Calu3 (cell line): ENCODE measurements around the gene FRMD7. TPM values are rescaled to one million over a fixed set of nuclear protein-coding genes. Genes with fewer than 3 reads are reported as not detected.
"Not testable (repeated sequence)": the region's sequence is repeated elsewhere in the genome, so short reads cannot be mapped to it uniquely, and the experiment has no call there.

Experiments
- BruUV-seq: library from RNA; stranded (reverse); fragments of 400-500 nt; replicated peaks from 2 replicates; lab custom pipeline; 2021; lab: Mats Ljungman, UMichigan
- CTCF ChIA-PET: fragments of 300-600 bp; sonication (Branson Sonifier 250); formaldehyde crosslinking; loops from one replicate; lab custom pipeline; 2022; ENCODE audit warnings: antibody characterized with exemption; lab: Charles Lee
- DNase-seq: peaks from one replicate; pipeline ENCODE4 v3.0.0; 2022
- H3K27ac Mint-ChIP-seq: one replicate; pipeline ENCODE4 v1.8.0; 2022; ENCODE audit warnings: mixed read lengths; ENCODE audit not compliant: unreplicated experiment
- H3K27me3 Mint-ChIP-seq: one replicate; pipeline ENCODE4 v1.8.0; 2022; ENCODE audit warnings: mixed read lengths; ENCODE audit not compliant: unreplicated experiment
- H3K36me3 Mint-ChIP-seq: one replicate; pipeline ENCODE4 v1.8.0; 2022; ENCODE audit warnings: mild to moderate bottlenecking, moderate library complexity, mixed read lengths; ENCODE audit not compliant: insufficient read depth, unreplicated experiment
- H3K4me1 Mint-ChIP-seq: one replicate; pipeline ENCODE4 v1.8.0; 2022; ENCODE audit warnings: mild to moderate bottlenecking, low read depth, mixed read lengths; ENCODE audit not compliant: unreplicated experiment
- H3K4me3 Mint-ChIP-seq: one replicate; pipeline ENCODE4 v1.8.0; 2022; ENCODE audit warnings: mild to moderate bottlenecking, low read depth, moderate library complexity, mixed read lengths; ENCODE audit not compliant: unreplicated experiment
- H3K9me3 Mint-ChIP-seq: one replicate; pipeline ENCODE4 v1.8.0; 2022; ENCODE audit warnings: low read depth, mixed read lengths; ENCODE audit not compliant: unreplicated experiment
- intact Hi-C: fragments of 100-400 bp; cut with micrococcal nuclease; formaldehyde crosslinking; loops from one replicate; pipeline ENCODE4 v1.10.0; 2022; ENCODE audit not compliant: unreplicated experiment
- total RNA-seq: library from RNA; stranded (reverse); gene quantifications from 2 replicates; pipeline ENCODE4 v1.2.3, GENCODE V29; 2022
- TF ChIP-seq, protein P1 (sequence below): fragments of 200-600 bp; IDR thresholded peaks from one replicate; pipeline ENCODE4 v1.8.0; 2022; ENCODE audit warnings: antibody characterized with exemption; ENCODE audit not compliant: unreplicated experiment

FRMD7 gene
- total RNA-seq, 1 experiment from 2014 or later = not detected

DNA sequence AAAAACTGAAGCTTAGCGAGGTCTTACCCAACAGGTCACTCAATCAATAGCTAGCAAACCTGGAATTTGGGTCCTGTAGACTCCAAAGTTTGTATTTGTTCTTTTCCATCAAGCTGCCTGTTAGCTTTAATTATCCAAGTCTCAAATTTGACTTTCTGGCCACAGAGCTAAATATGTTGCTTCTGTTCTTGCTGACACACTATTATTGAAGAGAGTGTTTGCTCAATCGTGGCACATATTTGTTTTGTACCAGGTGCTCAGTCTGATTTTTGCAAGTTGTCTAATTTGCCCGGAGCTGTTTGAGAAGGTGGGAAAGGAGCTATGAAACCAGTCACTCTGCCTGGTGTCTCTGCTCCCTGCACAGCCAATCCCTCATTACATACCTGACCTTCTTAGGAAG, 41.7 kb upstream of the FRMD7 start:
- DNase-seq = no peak
- intact Hi-C loops = no loop called here
- CTCF ChIA-PET = no interaction called here

DNA sequence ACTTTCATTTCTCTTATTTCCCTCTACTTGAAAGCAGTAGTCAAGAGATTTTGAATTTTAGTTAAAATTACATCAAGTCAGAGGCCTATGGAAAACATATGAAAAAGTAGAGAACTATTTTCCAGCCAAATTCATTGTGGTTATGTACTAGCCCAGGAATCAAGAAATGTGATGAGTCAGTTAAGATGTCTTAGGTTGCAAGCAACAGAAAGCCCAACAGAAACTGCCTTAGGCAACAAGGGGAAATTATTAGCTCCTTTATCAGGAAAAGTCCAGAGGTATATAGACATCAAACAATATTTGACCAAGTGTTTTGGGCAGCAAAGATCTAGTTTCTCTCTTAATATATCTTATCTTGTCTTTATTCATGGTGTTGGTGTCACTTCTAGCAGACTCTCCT, 37.8 kb upstream of the FRMD7 start:
- TF ChIP-seq, protein P1, sequence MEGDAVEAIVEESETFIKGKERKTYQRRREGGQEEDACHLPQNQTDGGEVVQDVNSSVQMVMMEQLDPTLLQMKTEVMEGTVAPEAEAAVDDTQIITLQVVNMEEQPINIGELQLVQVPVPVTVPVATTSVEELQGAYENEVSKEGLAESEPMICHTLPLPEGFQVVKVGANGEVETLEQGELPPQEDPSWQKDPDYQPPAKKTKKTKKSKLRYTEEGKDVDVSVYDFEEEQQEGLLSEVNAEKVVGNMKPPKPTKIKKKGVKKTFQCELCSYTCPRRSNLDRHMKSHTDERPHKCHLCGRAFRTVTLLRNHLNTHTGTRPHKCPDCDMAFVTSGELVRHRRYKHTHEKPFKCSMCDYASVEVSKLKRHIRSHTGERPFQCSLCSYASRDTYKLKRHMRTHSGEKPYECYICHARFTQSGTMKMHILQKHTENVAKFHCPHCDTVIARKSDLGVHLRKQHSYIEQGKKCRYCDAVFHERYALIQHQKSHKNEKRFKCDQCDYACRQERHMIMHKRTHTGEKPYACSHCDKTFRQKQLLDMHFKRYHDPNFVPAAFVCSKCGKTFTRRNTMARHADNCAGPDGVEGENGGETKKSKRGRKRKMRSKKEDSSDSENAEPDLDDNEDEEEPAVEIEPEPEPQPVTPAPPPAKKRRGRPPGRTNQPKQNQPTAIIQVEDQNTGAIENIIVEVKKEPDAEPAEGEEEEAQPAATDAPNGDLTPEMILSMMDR = no peak
- Mint-ChIP-seq H3K27me3 (peaks cover 13% of the 10 kb centered on the region), H3K4me1 (no peaks in the 10 kb centered on the region), H3K4me3 (no peak overlapping the region), H3K9me3 (peaks cover 8% of the 10 kb centered on the region), H3K36me3 (no peaks in the 10 kb centered on the region), H3K27ac (no peak overlapping the region)
- DNase-seq = no peak
- CTCF ChIA-PET = no interaction called here
- intact Hi-C loops = no loop called here
- BruUV-seq = no TSS peak

More for the DNA sequence above, 41.7 kb upstream of the FRMD7 start:
- Mint-ChIP-seq H3K4me3 (no peak overlapping the region), H3K36me3 (no peaks in the 10 kb centered on the region), H3K27ac (no peak overlapping the region), H3K27me3 (peaks cover 13% of the 10 kb centered on the region), H3K4me1 (no peaks in the 10 kb centered on the region), H3K9me3 (no peaks in the 10 kb centered on the region)
- no TSS peak for BruUV-seq
- TF ChIP-seq, protein P1 = no peak

DNA sequence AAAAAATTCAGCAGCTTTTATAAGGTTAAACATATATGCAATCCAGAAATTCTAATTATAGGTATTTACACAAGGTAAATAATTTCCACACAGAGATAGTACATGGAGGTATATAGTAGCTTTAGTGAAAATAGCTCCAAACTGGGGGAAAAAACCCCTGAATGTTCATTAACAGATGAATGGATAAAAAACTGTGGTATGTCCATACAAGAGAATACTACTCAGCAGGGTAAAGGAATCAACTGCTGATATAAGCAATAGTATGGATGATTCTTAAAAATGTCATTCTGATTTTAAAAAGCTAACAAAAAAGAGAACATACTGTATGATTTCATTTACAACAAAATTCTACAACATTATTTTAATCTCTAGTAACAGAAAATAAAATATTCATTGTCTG, 37.2 kb upstream of the FRMD7 start:
- intact Hi-C loops = no loop called here
- no peak overlapping the region for H3K27ac Mint-ChIP-seq
- BruUV-seq = no TSS peak
- no peak for DNase-seq
- TF ChIP-seq, protein P1 = no peak
- CTCF ChIA-PET = no interaction called here
- H3K36me3 Mint-ChIP-seq = no peaks in the 10 kb centered on the region
- H3K4me1 Mint-ChIP-seq = no peaks in the 10 kb centered on the region
- peaks cover 8% of the 10 kb centered on the region for H3K9me3 Mint-ChIP-seq
- peaks cover 13% of the 10 kb centered on the region for H3K27me3 Mint-ChIP-seq
- no peak overlapping the region for H3K4me3 Mint-ChIP-seq

DNA sequence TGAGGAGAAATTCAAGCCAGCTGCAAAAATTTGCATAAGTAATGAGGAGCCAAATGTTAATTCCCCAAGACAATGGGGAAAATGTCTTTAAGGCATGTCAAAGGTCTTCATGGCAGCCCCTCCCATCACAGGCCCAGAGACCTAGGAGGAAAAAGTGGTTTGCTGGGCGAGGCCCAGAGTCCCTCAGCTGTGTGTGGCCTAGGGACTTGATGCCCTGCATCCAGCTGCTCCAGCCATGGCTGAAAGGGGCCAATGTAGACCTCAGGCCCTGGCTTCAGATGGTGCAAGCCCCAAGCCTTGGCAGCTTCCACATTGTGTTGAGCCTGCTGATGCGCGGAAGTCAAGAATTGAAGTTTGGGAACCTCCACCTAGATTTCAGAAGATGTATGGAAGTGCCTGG, 35.3 kb upstream of the FRMD7 start:
- intact Hi-C loops, H3K4me1 Mint-ChIP-seq, H3K9me3 Mint-ChIP-seq, BruUV-seq, H3K27ac Mint-ChIP-seq, CTCF ChIA-PET, H3K4me3 Mint-ChIP-seq, DNase-seq, H3K36me3 Mint-ChIP-seq: not testable (repeated sequence)
- peaks cover 13% of the 10 kb centered on the region for H3K27me3 Mint-ChIP-seq

DNA sequence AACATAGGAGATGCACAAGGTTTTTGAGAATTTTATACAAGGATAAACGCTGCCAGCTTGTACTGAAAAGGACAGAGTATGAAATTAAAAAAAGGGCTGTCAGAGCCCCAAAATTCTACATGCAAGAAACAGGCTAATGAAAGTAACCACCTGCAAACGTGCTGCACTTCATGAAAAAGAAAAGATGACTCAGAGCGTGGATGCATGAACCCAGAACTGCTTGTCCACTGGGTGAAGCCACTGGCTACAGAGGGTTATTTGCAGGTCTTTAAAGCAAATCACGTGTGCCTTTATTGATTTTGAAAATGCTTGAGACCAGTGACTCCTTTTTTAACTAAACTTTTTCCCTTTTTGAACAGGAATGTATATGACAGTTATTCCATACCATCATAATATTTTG, 25.3 kb upstream of the FRMD7 start:
- Mint-ChIP-seq H3K4me1 (no peaks in the 10 kb centered on the region), H3K27ac (no peak overlapping the region), H3K27me3 (peaks cover 12% of the 10 kb centered on the region), H3K4me3 (no peak overlapping the region), H3K9me3 (no peaks in the 10 kb centered on the region), H3K36me3 (no peaks in the 10 kb centered on the region)
- CTCF ChIA-PET = no interaction called here
- intact Hi-C loops = no loop called here
- TF ChIP-seq, protein P1 = no peak
- DNase-seq = no peak
- BruUV-seq = no TSS peak
